ENCODE data around the gene CLEC4F.

DNA sequence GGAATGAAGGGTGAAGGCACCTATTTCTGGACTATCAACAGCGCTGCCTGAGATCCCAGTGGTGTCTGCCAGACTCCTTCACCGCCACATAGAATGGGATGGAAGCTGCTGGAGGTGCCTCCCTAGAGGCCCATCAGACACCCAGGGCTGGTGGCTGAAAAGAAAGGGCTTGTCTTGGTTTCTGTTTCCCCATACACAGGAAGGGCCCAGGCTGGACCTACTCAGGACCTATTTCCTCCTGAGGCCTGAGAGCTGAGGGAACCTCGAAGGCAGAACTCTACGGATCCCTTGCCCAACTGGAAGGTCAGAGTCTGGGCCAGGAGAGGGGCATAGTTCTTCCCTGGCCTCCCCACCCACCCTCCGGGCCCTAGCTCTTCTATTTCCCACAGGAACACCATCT is 2.9 kb upstream of the CLEC4F start:
- TF ChIP-seq, protein P1, sequence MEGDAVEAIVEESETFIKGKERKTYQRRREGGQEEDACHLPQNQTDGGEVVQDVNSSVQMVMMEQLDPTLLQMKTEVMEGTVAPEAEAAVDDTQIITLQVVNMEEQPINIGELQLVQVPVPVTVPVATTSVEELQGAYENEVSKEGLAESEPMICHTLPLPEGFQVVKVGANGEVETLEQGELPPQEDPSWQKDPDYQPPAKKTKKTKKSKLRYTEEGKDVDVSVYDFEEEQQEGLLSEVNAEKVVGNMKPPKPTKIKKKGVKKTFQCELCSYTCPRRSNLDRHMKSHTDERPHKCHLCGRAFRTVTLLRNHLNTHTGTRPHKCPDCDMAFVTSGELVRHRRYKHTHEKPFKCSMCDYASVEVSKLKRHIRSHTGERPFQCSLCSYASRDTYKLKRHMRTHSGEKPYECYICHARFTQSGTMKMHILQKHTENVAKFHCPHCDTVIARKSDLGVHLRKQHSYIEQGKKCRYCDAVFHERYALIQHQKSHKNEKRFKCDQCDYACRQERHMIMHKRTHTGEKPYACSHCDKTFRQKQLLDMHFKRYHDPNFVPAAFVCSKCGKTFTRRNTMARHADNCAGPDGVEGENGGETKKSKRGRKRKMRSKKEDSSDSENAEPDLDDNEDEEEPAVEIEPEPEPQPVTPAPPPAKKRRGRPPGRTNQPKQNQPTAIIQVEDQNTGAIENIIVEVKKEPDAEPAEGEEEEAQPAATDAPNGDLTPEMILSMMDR (IDR thresholded peaks at IDR 0.05; ENCODE audit: insufficient read depth, low read depth, low read length): no peak
- no peak for TF ChIP-seq EZH2 (IDR thresholded peaks at IDR 0.05; ENCODE audit: insufficient read depth, low read length)

Measured in astrocyte (in vitro differentiated cells and primary cell).